HG02870 (cell line): Measurements from ENCODE around the gene PLXNA4.

ENCODE experiments used
- ATAC-seq: cut with Tn5 transposase; IDR thresholded peaks from one replicate; pipeline ENCODE4 v1.9.1; 2021; ENCODE audit warnings: mild to moderate bottlenecking, moderate library complexity; ENCODE audit not compliant: unreplicated experiment

PLXNA4 gene

GRCh38 chr7:132108563-132108962 lies 467.7 kb downstream of the PLXNA4 start:
- no peak for ATAC-seq

- no peak for ATAC-seq
These were observed 469.8 kb downstream of the PLXNA4 start for GRCh38 chr7:132106491-132106890.

GRCh38 chr7:132105096-132105495 lies 471.2 kb downstream of the PLXNA4 start:
- ATAC-seq, result no peak

GRCh38 chr7:132103718-132104117 lies 472.6 kb downstream of the PLXNA4 start:
- no peak for ATAC-seq

GRCh38 chr7:132102942-132103341 lies 473.3 kb downstream of the PLXNA4 start:
- ATAC-seq, result no peak

- ATAC-seq, result no peak
These were observed 473.9 kb downstream of the PLXNA4 start for GRCh38 chr7:132102391-132102790.

- no peak for ATAC-seq
These were observed 475.3 kb downstream of the PLXNA4 start for GRCh38 chr7:132100981-132101380.

- ATAC-seq, result no peak
These were observed 475.8 kb downstream of the PLXNA4 start for GRCh38 chr7:132100483-132100882.

GRCh38 chr7:132099163-132099562 lies 477.1 kb downstream of the PLXNA4 start:
- no peak for ATAC-seq

GRCh38 chr7:132098327-132098726 lies 477.9 kb downstream of the PLXNA4 start:
- no peak for ATAC-seq

- ATAC-seq, result no peak
These were observed 478.6 kb downstream of the PLXNA4 start for GRCh38 chr7:132097550-132098134.

GRCh38 chr7:132095111-132095765 lies 481.0 kb downstream of the PLXNA4 start:
- no peak for ATAC-seq

GRCh38 chr7:132092106-132092505 lies 484.2 kb downstream of the PLXNA4 start:
- no peak for ATAC-seq

GRCh38 chr7:132091706-132092105 lies 484.6 kb downstream of the PLXNA4 start:
- no peak for ATAC-seq

GRCh38 chr7:132090444-132090843 lies 485.8 kb downstream of the PLXNA4 start:
- no peak for ATAC-seq

- no peak for ATAC-seq
These were observed 486.9 kb downstream of the PLXNA4 start for GRCh38 chr7:132089356-132089755.

- ATAC-seq, result no peak
These were observed 488.8 kb downstream of the PLXNA4 start for GRCh38 chr7:132087421-132087820.

GRCh38 chr7:132084776-132085388 lies 491.4 kb downstream of the PLXNA4 start:
- no peak for ATAC-seq

GRCh38 chr7:132083537-132084123 lies 492.6 kb downstream of the PLXNA4 start:
- no peak for ATAC-seq

GRCh38 chr7:132083126-132083525 lies 493.1 kb downstream of the PLXNA4 start:
- ATAC-seq, result no peak

- no peak for ATAC-seq
These were observed 493.9 kb downstream of the PLXNA4 start for GRCh38 chr7:132082394-132082793.

GRCh38 chr7:132081686-132082085 lies 494.6 kb downstream of the PLXNA4 start:
- ATAC-seq, result no peak
